SK-N-SH (cell line): ENCODE data around the gene CD5L. TPM values are rescaled to one million over a fixed set of nuclear protein-coding genes. Genes with fewer than 3 reads are reported as not detected.

Experiments
- CTCF ChIA-PET: fragments of 300-600, 350-600 bp; formaldehyde crosslinking; extraction: SDS; loops from one replicate; lab custom pipeline; 2021; lab: Yijun Ruan, JAX
- POLR2A ChIA-PET: fragments of 350-600 bp; sonication (Branson Sonifier 250); formaldehyde crosslinking; extraction: SDS; loops from one replicate; lab custom pipeline; 2020; ENCODE audit warnings: antibody characterized with exemption, inconsistent platforms; lab: Yijun Ruan, JAX
- DNase-seq: peaks from one replicate; pipeline ENCODE4 v3.0.0; 2012
- H2AFZ ChIP-seq: fragments of 200-600 bp; sonication (generic); 2 replicates; pipeline ENCODE4 v1.8.1; 2016; ENCODE audit warnings: antibody characterized with exemption, mild to moderate bottlenecking, low read depth
- H3F3A ChIP-seq: fragments of 200-600 bp; sonication (generic); replicated peaks from 2 replicates; pipeline ENCODE3; 2016; ENCODE audit warnings: antibody characterized with exemption, mild to moderate bottlenecking; ENCODE audit not compliant: insufficient read depth
- H3K27ac ChIP-seq, 2 experiments: fragments of 200-500 bp in 1 of 2; fragments of 200-600 bp in 1 of 2; sonication (Bioruptor generic) in 1 of 2; sonication (generic), shearing (Covaris generic) in 1 of 2; 2 replicates each; pipeline versions ENCODE4 v1.5.1 to v1.6.1; 2014 to 2016; ENCODE audit warnings: low read depth in 2 of 2, inconsistent platforms in 1 of 2, low read length in 1 of 2, mild to moderate bottlenecking in 1 of 2, mixed read lengths in 1 of 2
- H3K27me3 ChIP-seq: fragments of 200-600 bp; sonication (generic), shearing (Covaris generic); 2 replicates; pipeline ENCODE4 v1.6.1; 2016; ENCODE audit warnings: mixed run types; ENCODE audit not compliant: insufficient read depth
- H3K36me3 ChIP-seq, 2 experiments: fragments of 200-500 bp in 1 of 2; fragments of 200-600 bp in 1 of 2; sonication (Bioruptor generic) in 1 of 2; sonication (generic) in 1 of 2; replicated peaks in 1 of 2; 2 replicates each; pipeline versions ENCODE3 to v1.5.1; 2014 to 2016; ENCODE audit warnings: low read length in 1 of 2, mild to moderate bottlenecking in 1 of 2; ENCODE audit not compliant: insufficient read depth in 2 of 2, control insufficient read depth in 1 of 2
- H3K4me1 ChIP-seq, 2 experiments: fragments of 200-500 bp in 1 of 2; fragments of 200-600 bp in 1 of 2; sonication (Bioruptor generic) in 1 of 2; sonication (generic), shearing (Covaris generic) in 1 of 2; 2 replicates each; pipeline versions ENCODE4 v1.5.1 to v1.6.1; 2014 to 2016; ENCODE audit warnings: low read depth in 1 of 2, low read length in 1 of 2, mixed run types in 1 of 2; ENCODE audit not compliant: insufficient read depth in 2 of 2, control insufficient read depth in 1 of 2
- H3K4me2 ChIP-seq: fragments of 200-600 bp; sonication (generic), shearing (Covaris generic); 2 replicates; pipeline ENCODE4 v1.6.1; 2017; ENCODE audit warnings: mixed run types
- H3K4me3 ChIP-seq, 2 experiments: fragments of 200-500 bp in 1 of 2; fragments of 200-600 bp in 1 of 2; sonication (Bioruptor generic) in 1 of 2; sonication (generic), shearing (Covaris generic) in 1 of 2; 2 replicates each; pipeline versions ENCODE4 v1.5.1 to v1.8.1; 2014 to 2016; ENCODE audit warnings: low read depth in 2 of 2, inconsistent platforms in 1 of 2, low read length in 1 of 2, mild to moderate bottlenecking in 1 of 2, mixed read lengths in 1 of 2, moderate library complexity in 1 of 2
- H3K79me2 ChIP-seq: fragments of 200-600 bp; sonication (generic); 2 replicates; pipeline ENCODE4 v1.8.1; 2017; ENCODE audit warnings: mild to moderate bottlenecking; ENCODE audit not compliant: insufficient read depth
- H3K9ac ChIP-seq: fragments of 200-600 bp; sonication (generic); 2 replicates; pipeline ENCODE4 v1.6.1; 2017; ENCODE audit warnings: mixed run types
- H3K9me2 ChIP-seq: fragments of 200-600 bp; sonication (generic); 2 replicates; pipeline ENCODE4 v1.6.1; 2017; ENCODE audit warnings: mixed run types
- H3K9me3 ChIP-seq: fragments of 200-600 bp; sonication (generic); 2 replicates; pipeline ENCODE4 v1.6.1; 2017; ENCODE audit warnings: mixed run types, mild to moderate bottlenecking, moderate library complexity
- H4K20me1 ChIP-seq: fragments of 200-600 bp; sonication (generic); 2 replicates; pipeline ENCODE4 v1.6.1; 2017; ENCODE audit warnings: mild to moderate bottlenecking, mixed run types; ENCODE audit not compliant: insufficient read depth
- EP300 ChIP-seq, 2 experiments: IDR thresholded peaks; 2 replicates each; pipeline versions ENCODE4 v1.4.0 to v1.6.1; 2012; ENCODE audit warnings: borderline replicate concordance in 1 of 2, low read depth in 1 of 2, low read length in 1 of 2
- EZH2phosphoT487 ChIP-seq: fragments of 200-600 bp; sonication (generic); IDR thresholded peaks from 2 replicates; pipeline ENCODE4 v1.6.1; 2017; ENCODE audit warnings: low read depth, mixed run types, mild to moderate bottlenecking, antibody characterized with exemption, moderate library complexity, borderline replicate concordance
- FOSL2 ChIP-seq: IDR thresholded peaks from 2 replicates; pipeline ENCODE4 v1.4.0; 2012; ENCODE audit warnings: low read depth, mild to moderate bottlenecking, moderate library complexity, borderline replicate concordance
- FOXJ3 ChIP-seq: sonication (generic); formaldehyde crosslinking; IDR thresholded peaks from 2 replicates; pipeline ENCODE4 v1.5.1; 2020; ENCODE audit warnings: mild to moderate bottlenecking, missing genetic modification reagents
- GABPA ChIP-seq: IDR thresholded peaks from 2 replicates; pipeline ENCODE4 v1.4.0; 2012; ENCODE audit warnings: low read depth, mild to moderate bottlenecking
- GATA2 ChIP-seq: sonication (generic); formaldehyde crosslinking; IDR thresholded peaks from 2 replicates; pipeline ENCODE4 v1.5.0; 2020; ENCODE audit warnings: mild to moderate bottlenecking, missing genetic modification reagents
- JUND ChIP-seq: IDR thresholded peaks from 2 replicates; pipeline ENCODE4 v1.4.0; 2012
- MXI1 ChIP-seq: IDR thresholded peaks from 2 replicates; pipeline ENCODE4 v1.6.1; 2012; ENCODE audit warnings: mild to moderate bottlenecking, low read depth, low read length, improper control_type of control experiment
- NRF1 ChIP-seq: IDR thresholded peaks from 2 replicates; pipeline ENCODE4 v1.6.1; 2012; ENCODE audit warnings: low read depth, mild to moderate bottlenecking, low read length
- PBX3 ChIP-seq: IDR thresholded peaks from 2 replicates; pipeline ENCODE4; 2012
- POLR2AphosphoS5 ChIP-seq: IDR thresholded peaks from 2 replicates; pipeline ENCODE4 v1.6.1; 2012; ENCODE audit warnings: low read depth, low read length
- RAD21 ChIP-seq: IDR thresholded peaks from 2 replicates; pipeline ENCODE4 v1.6.1; 2012; ENCODE audit warnings: mild to moderate bottlenecking, low read length
- RCOR1 ChIP-seq: fragments of 150-350 bp; IDR thresholded peaks from 2 replicates; pipeline ENCODE4 v1.6.1; 2017; ENCODE audit warnings: antibody characterized with exemption, low read length
- TAF1 ChIP-seq: IDR thresholded peaks from 2 replicates; pipeline ENCODE4 v1.6.1; 2012; ENCODE audit warnings: low read depth, mild to moderate bottlenecking, low read length, moderate library complexity, borderline replicate concordance
- TEAD4 ChIP-seq: IDR thresholded peaks from 2 replicates; pipeline ENCODE4 v1.4.0; 2012; ENCODE audit warnings: mild to moderate bottlenecking, borderline replicate concordance; ENCODE audit not compliant: insufficient read depth
- USF2 ChIP-seq: fragments of 150-350 bp; IDR thresholded peaks from 2 replicates; pipeline ENCODE4 v1.6.1; 2017; ENCODE audit warnings: antibody characterized with exemption, low read length, low read depth, borderline replicate concordance
- YY1 ChIP-seq: IDR thresholded peaks from 2 replicates; pipeline ENCODE4 v1.4.0; 2012; ENCODE audit warnings: low read depth, mild to moderate bottlenecking
- WGBS: methylation state at CpG from one replicate; pipeline ENCODE4 v1.1.6; 2017; ENCODE audit warnings: low lambda C conversion rate; 5-methylcytosine and 5-hydroxymethylcytosine counted together
- polyA plus RNA-seq, 3 experiments: library from polyadenylated mRNA; depleted of rRNA; stranded (reverse); fragments of >200 nt; gene quantifications; 2 replicates each; pipeline ENCODE4 v1.2.3, GENCODE V29; 2012
- TF ChIP-seq, protein P1 (sequence below): IDR thresholded peaks from 2 replicates; pipeline ENCODE4 v1.4.0; 2012; ENCODE audit warnings: low read depth, borderline replicate concordance

CD5L gene
- polyA plus RNA-seq, 1 of the 3 experiments (the other 2 are of a cell fraction): not detected

DNA sequence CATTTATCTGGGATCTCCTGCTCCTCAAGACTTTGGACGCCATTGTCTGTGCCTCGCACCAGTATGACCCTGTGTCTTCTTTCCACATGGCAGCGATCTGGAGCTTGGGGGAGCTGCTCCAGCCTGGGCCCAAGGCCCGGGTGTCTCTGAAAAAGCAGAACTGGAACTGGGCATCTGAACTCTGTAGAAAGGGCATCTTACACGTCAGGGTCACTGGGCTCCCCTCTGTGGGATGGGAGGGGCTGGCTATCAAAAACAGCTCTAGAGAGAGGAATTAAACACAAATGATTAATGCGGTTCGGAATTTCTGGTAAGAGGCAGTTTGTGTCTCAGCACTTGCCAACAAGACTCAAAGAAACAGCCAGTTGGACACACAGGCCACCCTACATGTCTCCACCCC is 37.8 kb downstream of the CD5L start:
- POLR2A ChIA-PET: no interaction called here
- no peak overlapping the region for H3K27ac ChIP-seq
- H3K79me2 ChIP-seq: no peaks in the 10 kb centered on the region
- H3K9me3 ChIP-seq: no peaks in the 10 kb centered on the region
- H3K9me2 ChIP-seq: no peaks in the 10 kb centered on the region
- no peak overlapping the region for H2AFZ ChIP-seq
- no peaks in the 10 kb centered on the region for H3K36me3 ChIP-seq
- H3F3A ChIP-seq: no peaks in the 10 kb centered on the region
- 0% methylated on average over 6 of the region's 7 CpGs for WGBS
- H3K4me3 ChIP-seq: no peak overlapping the region
- H3K9ac ChIP-seq: no peak overlapping the region
- DNase-seq: no peak
- no peak overlapping the region for H3K4me2 ChIP-seq
- CTCF ChIA-PET: interaction anchor here (0.6 kb wide), 1 partner anchor 123 kb away, joined by 3 read pairs; no protein-coding TSS in a partner anchor
- TF ChIP-seq RCOR1 (no peak), TEAD4 (no peak), TAF1 (no peak), EZH2phosphoT487 (no peak), POLR2AphosphoS5 (no peak), RAD21 (no peak), GABPA (no peak), PBX3 (no peak), NRF1 (no peak), JUND (no peak), GATA2 (CRISPR knock-in tag) (no peak), MXI1 (no peak), USF2 (no peak), YY1 (no peak), FOXJ3 (CRISPR knock-in tag) (no peak), FOSL2 (no peak), EP300 (IDR thresholded peaks at IDR 0.05; ENCODE audit: borderline replicate concordance in 1 of 2, low read depth in 1 of 2, low read length in 1 of 2) (no peak)
- TF ChIP-seq, protein P1, sequence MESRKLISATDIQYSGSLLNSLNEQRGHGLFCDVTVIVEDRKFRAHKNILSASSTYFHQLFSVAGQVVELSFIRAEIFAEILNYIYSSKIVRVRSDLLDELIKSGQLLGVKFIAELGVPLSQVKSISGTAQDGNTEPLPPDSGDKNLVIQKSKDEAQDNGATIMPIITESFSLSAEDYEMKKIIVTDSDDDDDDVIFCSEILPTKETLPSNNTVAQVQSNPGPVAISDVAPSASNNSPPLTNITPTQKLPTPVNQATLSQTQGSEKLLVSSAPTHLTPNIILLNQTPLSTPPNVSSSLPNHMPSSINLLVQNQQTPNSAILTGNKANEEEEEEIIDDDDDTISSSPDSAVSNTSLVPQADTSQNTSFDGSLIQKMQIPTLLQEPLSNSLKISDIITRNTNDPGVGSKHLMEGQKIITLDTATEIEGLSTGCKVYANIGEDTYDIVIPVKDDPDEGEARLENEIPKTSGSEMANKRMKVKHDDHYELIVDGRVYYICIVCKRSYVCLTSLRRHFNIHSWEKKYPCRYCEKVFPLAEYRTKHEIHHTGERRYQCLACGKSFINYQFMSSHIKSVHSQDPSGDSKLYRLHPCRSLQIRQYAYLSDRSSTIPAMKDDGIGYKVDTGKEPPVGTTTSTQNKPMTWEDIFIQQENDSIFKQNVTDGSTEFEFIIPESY: no peak
- H4K20me1 ChIP-seq: no peaks in the 10 kb centered on the region
- H3K4me1 ChIP-seq: no peaks in the 10 kb centered on the region
- no peaks in the 10 kb centered on the region; the same call in none of the 2 replicates for H3K27me3 ChIP-seq
